ENCODE results near the gene GPS1.

The GPS1 gene

DNA sequence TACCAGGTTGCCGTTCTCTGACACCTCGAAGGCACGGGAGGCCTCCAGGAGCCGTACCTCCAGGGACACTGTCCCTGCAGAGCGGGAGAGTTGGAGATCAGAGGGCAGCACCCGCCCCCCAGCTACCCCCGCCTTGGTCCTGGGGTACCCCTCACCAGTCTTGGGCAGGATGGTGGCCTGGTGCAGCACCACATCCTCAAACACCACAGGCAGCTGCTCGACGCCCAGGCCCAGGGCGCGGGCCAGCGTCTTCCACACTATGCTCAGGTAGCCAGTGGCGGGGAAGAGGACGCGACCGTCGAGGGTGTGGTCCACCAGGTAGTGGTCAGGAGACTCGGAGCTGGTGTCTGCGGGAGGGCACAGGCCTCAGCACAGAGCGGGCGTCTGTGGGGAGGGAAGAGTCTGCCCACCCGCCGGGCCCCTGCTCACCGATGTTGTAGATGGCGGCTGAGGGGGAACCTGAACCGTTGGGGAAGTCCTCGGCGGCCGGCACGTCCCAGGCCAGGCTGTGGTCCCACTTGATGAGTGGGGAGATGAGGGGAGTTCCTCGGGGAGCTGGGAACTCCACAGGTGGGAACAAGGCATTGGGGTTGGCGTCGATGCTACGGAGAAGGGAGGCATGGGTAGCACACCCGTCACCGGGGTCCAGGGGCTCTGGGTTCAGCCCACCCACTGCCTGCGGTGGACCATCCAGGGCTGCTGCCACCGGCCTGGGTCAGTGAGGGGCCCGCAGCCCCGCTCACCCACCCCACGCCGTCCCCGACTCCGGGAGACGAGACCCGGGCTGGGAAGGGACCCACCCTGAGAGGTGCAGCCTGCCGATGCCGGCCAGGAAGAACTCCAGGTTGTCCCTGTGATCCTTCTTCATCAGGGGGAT is 36.5 kb downstream of the GPS1 start:
- Histone ChIP-seq H3K9ac (ENCODE audit: low read depth, low read length, poor library complexity, severe bottlenecking) (no peak overlapping the region), H3K4me1 (ENCODE audit: insufficient read depth, low read length, poor library complexity, severe bottlenecking) (no peaks in the 10 kb centered on the region), H3K9me2 (replicated peaks; ENCODE audit: low read depth, low read length) (no peaks in the 10 kb centered on the region), H3F3A (ENCODE audit: low read depth) (no peaks in the 10 kb centered on the region), H3K79me2 (ENCODE audit: insufficient read depth, low read length) (peaks cover 36% of the 10 kb centered on the region), H3K27me3 (ENCODE audit: insufficient read depth, low read length, poor library complexity, severe bottlenecking) (no peaks in the 10 kb centered on the region), H2AFZ (ENCODE audit: low read length) (no peak overlapping the region), H3K4me2 (ENCODE audit: low read depth, low read length, poor library complexity, severe bottlenecking) (no peak overlapping the region), H3K9me3 (ENCODE audit: insufficient read depth, low read depth, low read length) (no peaks in the 10 kb centered on the region), H3K4me3 (ENCODE audit: low read length, poor library complexity, severe bottlenecking) (no peak overlapping the region), H4K20me1 (ENCODE audit: insufficient read depth, low read length, poor library complexity, severe bottlenecking) (peaks cover 53% of the 10 kb centered on the region), H3K36me3 (ENCODE audit: insufficient read depth, low read length) (peaks cover 98% of the 10 kb centered on the region; the same call in 1 of the 2 replicates)
- TF ChIP-seq, protein P1, sequence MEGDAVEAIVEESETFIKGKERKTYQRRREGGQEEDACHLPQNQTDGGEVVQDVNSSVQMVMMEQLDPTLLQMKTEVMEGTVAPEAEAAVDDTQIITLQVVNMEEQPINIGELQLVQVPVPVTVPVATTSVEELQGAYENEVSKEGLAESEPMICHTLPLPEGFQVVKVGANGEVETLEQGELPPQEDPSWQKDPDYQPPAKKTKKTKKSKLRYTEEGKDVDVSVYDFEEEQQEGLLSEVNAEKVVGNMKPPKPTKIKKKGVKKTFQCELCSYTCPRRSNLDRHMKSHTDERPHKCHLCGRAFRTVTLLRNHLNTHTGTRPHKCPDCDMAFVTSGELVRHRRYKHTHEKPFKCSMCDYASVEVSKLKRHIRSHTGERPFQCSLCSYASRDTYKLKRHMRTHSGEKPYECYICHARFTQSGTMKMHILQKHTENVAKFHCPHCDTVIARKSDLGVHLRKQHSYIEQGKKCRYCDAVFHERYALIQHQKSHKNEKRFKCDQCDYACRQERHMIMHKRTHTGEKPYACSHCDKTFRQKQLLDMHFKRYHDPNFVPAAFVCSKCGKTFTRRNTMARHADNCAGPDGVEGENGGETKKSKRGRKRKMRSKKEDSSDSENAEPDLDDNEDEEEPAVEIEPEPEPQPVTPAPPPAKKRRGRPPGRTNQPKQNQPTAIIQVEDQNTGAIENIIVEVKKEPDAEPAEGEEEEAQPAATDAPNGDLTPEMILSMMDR (conservative IDR thresholded peaks at IDR 0.05; ENCODE audit: low read length): no peak
- TF ChIP-seq EZH2phosphoT487 (IDR thresholded peaks at IDR 0.05; ENCODE audit: borderline replicate concordance): no peak

DNA sequence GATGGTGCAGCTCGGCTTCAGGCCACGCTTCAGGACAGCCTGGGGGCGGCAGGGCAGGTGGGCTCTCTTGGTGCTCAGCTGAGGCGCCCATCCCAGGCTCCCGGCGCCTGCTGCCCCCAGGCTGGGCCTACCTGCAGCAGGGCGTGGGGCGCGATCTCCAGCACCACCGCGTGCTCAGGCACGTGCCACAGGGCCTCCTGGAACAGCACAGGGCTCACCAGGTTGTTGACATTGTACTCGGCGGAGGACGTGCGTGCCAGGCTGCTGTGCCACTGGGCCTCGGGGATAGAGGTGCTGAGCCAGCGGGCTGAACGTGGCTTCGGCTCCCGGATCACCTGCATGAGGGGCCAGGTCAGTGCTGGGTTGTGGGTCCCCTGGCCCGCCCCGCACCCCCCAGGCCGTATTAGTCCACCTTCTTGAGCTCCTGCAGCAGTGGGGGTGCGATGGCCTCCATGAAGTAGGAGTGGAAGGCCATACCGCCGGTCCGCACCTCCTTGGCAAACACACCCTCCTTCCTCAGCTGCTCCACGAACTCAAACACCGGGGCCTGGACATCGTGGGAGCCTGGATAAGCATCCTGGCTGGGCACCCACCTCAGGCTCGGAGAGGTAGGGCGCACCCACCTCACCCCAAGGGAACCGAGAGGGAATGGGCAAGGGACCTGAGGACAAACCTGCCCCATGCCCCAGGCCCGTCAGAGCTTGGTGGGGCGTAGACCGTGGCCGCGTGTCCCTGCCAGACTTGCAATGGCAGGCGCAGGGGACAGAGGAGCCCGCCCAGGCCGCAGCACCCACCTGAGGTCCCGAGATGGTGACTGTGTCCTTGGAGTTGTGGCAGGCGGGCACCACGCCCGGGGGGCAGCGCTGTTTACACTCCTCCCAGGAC is 37.4 kb downstream of the GPS1 start:
- H3K9me2 ChIP-seq (replicated peaks; ENCODE audit: low read depth, low read length): no peaks in the 10 kb centered on the region
- H3K4me2 ChIP-seq (ENCODE audit: low read depth, low read length, poor library complexity, severe bottlenecking): no peak overlapping the region
- peaks cover 59% of the 10 kb centered on the region for H4K20me1 ChIP-seq (ENCODE audit: insufficient read depth, low read length, poor library complexity, severe bottlenecking)
- H3K27me3 ChIP-seq (ENCODE audit: insufficient read depth, low read length, poor library complexity, severe bottlenecking): no peaks in the 10 kb centered on the region
- H3K4me1 ChIP-seq (ENCODE audit: insufficient read depth, low read length, poor library complexity, severe bottlenecking): no peaks in the 10 kb centered on the region
- H3K9me3 ChIP-seq (ENCODE audit: insufficient read depth, low read depth, low read length): no peaks in the 10 kb centered on the region
- no peak overlapping the region for H2AFZ ChIP-seq (ENCODE audit: low read length)
- H3K4me3 ChIP-seq (ENCODE audit: low read length, poor library complexity, severe bottlenecking): no peak overlapping the region
- H3K9ac ChIP-seq (ENCODE audit: low read depth, low read length, poor library complexity, severe bottlenecking): no peak overlapping the region
- TF ChIP-seq, protein P1 (conservative IDR thresholded peaks at IDR 0.05; ENCODE audit: low read length): no peak
- TF ChIP-seq EZH2phosphoT487 (IDR thresholded peaks at IDR 0.05; ENCODE audit: borderline replicate concordance): no peak
- H3K79me2 ChIP-seq (ENCODE audit: insufficient read depth, low read length): peaks cover 45% of the 10 kb centered on the region
- H3K36me3 ChIP-seq (ENCODE audit: insufficient read depth, low read length): peaks cover 98% of the 10 kb centered on the region; the same call in 1 of the 2 replicates
- H3F3A ChIP-seq (ENCODE audit: low read depth): no peaks in the 10 kb centered on the region

DNA sequence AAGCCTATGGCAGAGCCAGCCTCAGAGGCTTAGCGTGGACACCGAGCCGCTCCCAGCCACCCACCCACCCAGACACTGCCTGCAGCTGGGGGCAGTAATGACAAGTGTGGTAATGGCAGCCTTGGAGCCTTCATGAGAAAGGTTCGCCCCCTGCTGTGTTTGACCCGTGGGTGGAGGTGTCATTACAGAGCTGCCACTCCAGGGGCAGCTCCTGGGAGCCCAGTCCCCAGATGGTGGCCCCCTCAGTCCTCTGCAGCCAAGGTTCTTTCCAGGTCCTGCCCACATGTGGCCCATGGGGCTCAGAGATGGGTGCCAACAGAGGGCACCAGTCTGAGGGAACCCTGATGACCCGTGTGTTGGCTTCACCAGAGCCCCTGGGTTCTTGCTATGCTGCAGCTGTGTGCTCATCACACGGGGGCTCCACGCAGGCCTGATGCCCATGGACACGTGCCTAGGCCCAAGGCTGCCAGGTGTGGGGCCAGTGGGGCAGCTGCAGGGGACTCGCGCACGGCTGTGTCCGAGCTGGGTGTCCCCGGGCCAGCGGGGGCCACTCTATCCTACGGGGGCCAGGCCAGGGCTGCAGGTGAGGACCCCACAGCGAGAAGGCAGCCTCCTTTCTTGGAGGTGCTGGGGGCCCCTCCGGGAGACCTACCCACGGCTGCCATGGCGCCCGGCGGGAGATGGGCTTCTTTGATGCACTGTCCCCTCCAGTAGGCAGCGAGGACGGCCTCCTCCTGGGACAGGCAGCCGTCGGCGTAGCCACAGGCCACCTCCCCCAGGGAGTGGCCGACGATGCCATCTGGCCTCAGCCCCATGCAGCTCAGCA is 38.2 kb downstream of the GPS1 start:
- no peaks in the 10 kb centered on the region for H3K4me1 ChIP-seq (ENCODE audit: insufficient read depth, low read length, poor library complexity, severe bottlenecking)
- H3F3A ChIP-seq (ENCODE audit: low read depth): no peaks in the 10 kb centered on the region
- no peak overlapping the region for H3K4me3 ChIP-seq (ENCODE audit: low read length, poor library complexity, severe bottlenecking)
- no peaks in the 10 kb centered on the region for H3K27me3 ChIP-seq (ENCODE audit: insufficient read depth, low read length, poor library complexity, severe bottlenecking)
- H3K9me3 ChIP-seq (ENCODE audit: insufficient read depth, low read depth, low read length): no peaks in the 10 kb centered on the region
- no peak overlapping the region for H2AFZ ChIP-seq (ENCODE audit: low read length)
- H3K36me3 ChIP-seq (ENCODE audit: insufficient read depth, low read length): peaks cover 93% of the 10 kb centered on the region; the same call in 1 of the 2 replicates
- no peak for TF ChIP-seq EZH2phosphoT487 (IDR thresholded peaks at IDR 0.05; ENCODE audit: borderline replicate concordance)
- TF ChIP-seq, protein P1 (conservative IDR thresholded peaks at IDR 0.05; ENCODE audit: low read length): no peak
- H3K79me2 ChIP-seq (ENCODE audit: insufficient read depth, low read length): peaks cover 51% of the 10 kb centered on the region
- no peak overlapping the region for H3K9ac ChIP-seq (ENCODE audit: low read depth, low read length, poor library complexity, severe bottlenecking)
- H3K9me2 ChIP-seq (replicated peaks; ENCODE audit: low read depth, low read length): no peaks in the 10 kb centered on the region
- peaks cover 62% of the 10 kb centered on the region for H4K20me1 ChIP-seq (ENCODE audit: insufficient read depth, low read length, poor library complexity, severe bottlenecking)
- no peak overlapping the region for H3K4me2 ChIP-seq (ENCODE audit: low read depth, low read length, poor library complexity, severe bottlenecking)
